Mesodermal cell (in vitro differentiated cells): Measurements from ENCODE around the gene CABLES1.

Experiments used
- H3K27ac ChIP-seq: 2 replicates; pipeline ENCODE4 v1.7.0; 2013; ENCODE audit warnings: mild to moderate bottlenecking, low read depth, low read length, moderate library complexity; ENCODE audit not compliant: severe bottlenecking
- H3K36me3 ChIP-seq: 2 replicates; pipeline ENCODE4 v1.7.1; 2013; ENCODE audit warnings: mild to moderate bottlenecking, low read length, moderate library complexity; ENCODE audit not compliant: control insufficient read depth, insufficient read depth
- H3K4me1 ChIP-seq: one replicate; pipeline ENCODE4 v1.7.1; 2013; ENCODE audit warnings: mild to moderate bottlenecking, low read length; ENCODE audit not compliant: insufficient read depth, control insufficient read depth, poor library complexity, severe bottlenecking
- H3K4me3 ChIP-seq: 2 replicates; pipeline ENCODE4 v1.7.0; 2013; ENCODE audit warnings: low read length, control low read depth, mild to moderate bottlenecking; ENCODE audit not compliant: insufficient read depth, poor library complexity, severe bottlenecking; ENCODE audit errors: extremely low read depth
- H3K9me3 ChIP-seq: 2 replicates; pipeline ENCODE4 v1.7.1; 2013; ENCODE audit warnings: mild to moderate bottlenecking, low read length, moderate library complexity; ENCODE audit not compliant: control insufficient read depth
- WGBS, 2 experiments: methylation state at CpG; one replicate each; pipeline ENCODE4 v1.1.5; 2013; ENCODE audit warnings: missing lambda C conversion rate in 2 of 2; ENCODE audit not compliant: insufficient coverage in 2 of 2; 5-methylcytosine and 5-hydroxymethylcytosine counted together

Gene CABLES1

GRCh38 chr18:23172591-23173380 is 37.5 kb downstream of the CABLES1 start:
- Histone ChIP-seq H3K9me3 (no peaks in the 10 kb centered on the region), H3K4me1 (peaks cover 2% of the 10 kb centered on the region), H3K4me3 (no peak overlapping the region), H3K27ac (no peak overlapping the region), H3K36me3 (no peaks in the 10 kb centered on the region)
- WGBS, 2 experiments: 84 to 95% methylated on average over 12 to 13 of the region's 14 CpGs

DNA sequence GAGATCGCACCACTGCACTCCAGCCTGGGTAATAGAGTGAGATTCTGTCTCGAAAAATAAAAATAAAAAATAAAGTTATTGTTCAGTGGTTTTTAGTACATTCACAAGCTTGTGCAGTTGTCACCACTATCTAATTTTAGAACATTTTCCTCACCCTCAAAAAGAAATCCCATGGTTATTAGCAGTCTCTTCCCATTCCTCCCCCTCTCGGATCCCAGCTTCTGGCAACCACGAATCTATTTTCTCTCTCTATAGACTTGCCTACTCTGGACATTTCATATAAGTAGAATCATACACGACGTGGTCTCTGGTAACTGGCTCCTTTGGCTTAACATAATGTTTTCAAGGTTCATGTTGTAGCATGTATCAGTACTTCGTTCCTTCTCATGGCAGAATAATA is 38.6 kb downstream of the CABLES1 start:
- WGBS, 2 experiments: 86 to 87% methylated on average over 3 to 5 of the region's 7 CpGs
- Histone ChIP-seq H3K9me3 (no peaks in the 10 kb centered on the region), H3K4me1 (peaks cover 4% of the 10 kb centered on the region), H3K4me3 (no peak overlapping the region), H3K36me3 (no peaks in the 10 kb centered on the region), H3K27ac (no peak overlapping the region)

DNA sequence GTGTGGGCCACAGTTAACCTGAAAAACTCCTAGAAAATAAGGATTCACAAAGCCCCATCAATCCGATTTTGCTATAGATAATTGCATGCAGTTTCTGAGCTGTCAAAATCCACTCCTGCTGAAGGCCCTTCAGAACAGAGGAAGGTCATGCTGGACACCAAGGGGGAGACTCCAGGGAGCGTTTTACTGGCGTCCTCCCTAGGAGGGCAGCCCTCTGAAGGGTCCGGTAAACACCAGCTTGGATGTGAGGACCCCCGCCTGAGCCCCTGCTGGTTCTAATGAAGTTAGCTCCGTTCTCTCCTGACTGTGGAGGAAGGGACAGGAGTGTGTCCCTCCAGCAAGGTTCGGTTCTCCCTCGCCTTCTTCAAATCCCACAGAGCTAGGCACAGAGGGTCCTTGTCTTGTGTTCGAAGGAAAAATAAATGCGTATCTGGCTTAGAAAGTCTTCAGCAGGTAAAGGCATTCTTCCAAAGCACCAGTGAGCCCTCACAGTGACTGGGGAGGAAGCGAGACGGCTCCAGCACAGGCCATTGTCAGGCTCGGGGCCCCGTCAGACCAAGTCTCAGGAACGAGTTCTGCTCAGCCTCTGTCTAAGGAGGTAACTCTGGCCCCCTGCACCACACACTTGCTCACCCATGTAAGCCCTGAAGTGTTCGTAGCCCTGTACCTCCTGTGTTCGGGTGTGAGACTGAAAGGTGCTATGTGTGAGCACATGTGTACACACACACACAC is 41.6 kb downstream of the CABLES1 start:
- WGBS, 2 experiments: 85 to 90% methylated on average over 13 to 14 of the region's 17 CpGs
- Histone ChIP-seq H3K36me3 (no peaks in the 10 kb centered on the region), H3K9me3 (no peaks in the 10 kb centered on the region), H3K4me3 (no peak overlapping the region), H3K4me1 (peaks cover 8% of the 10 kb centered on the region), H3K27ac (no peak overlapping the region)

- peaks cover 8% of the 10 kb centered on the region for H3K4me1 ChIP-seq
- WGBS, 2 experiments: 91% methylated on average over 11 to 12 of the region's 13 CpGs
- no peaks in the 10 kb centered on the region for H3K9me3 ChIP-seq
- H3K36me3 ChIP-seq: no peaks in the 10 kb centered on the region
- no peak overlapping the region for H3K4me3 ChIP-seq
- H3K27ac ChIP-seq: no peak overlapping the region
Observed at GRCh38 chr18:23177433-23178072, 42.3 kb downstream of the CABLES1 start.

DNA sequence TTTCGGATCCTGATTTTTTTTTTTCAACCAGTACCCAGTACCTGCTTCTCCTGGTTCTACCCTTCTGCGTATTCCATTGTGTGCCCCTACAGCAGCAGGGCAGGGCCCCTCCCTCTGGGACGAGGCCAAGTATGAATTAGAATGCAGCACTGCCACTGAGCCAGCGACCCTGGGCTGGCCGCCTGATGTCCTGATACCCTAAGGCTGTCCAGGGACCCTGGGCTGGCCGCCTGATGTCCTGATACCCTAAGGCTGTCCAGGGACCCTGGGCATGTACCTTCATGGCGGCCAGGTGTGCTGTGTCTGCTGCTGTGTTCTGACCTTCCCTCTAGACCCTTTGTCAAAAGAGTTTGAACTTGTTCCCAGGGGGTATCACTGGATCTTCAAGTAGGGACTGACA is 42.9 kb downstream of the CABLES1 start:
- 90 to 91% methylated on average over 6 to 7 of the region's 7 CpGs for WGBS, 2 experiments
- H3K4me1 ChIP-seq: peaks cover 10% of the 10 kb centered on the region

DNA sequence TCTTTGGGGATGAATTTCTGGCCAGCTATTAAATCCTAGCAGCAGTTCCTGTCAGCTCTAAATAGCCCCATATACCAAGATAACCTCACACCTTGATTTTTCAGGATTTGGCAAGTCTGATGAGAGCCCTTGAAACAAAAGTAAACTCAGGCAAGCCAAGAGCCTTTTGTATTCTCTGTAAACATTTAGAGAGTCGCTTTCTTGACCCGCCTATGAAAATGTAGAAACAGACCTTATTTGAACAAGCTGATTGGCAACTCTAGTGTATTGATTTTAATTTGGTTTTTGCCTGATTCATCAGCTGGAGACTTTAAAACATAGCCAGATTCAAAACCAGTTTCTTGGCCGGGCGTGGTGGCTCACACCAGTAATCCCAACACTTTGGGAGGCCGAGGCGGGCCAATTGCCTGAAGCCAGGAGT is 43.4 kb downstream of the CABLES1 start:
- Histone ChIP-seq H3K27ac (no peak overlapping the region), H3K4me1 (peaks cover 14% of the 10 kb centered on the region), H3K4me3 (no peak overlapping the region), H3K9me3 (no peaks in the 10 kb centered on the region), H3K36me3 (no peaks in the 10 kb centered on the region)
- WGBS, 2 experiments: 85 to 95% methylated on average over 6 of the region's 6 CpGs

More for the DNA sequence above, 42.9 kb downstream of the CABLES1 start:
- no peak overlapping the region for H3K27ac ChIP-seq
- no peaks in the 10 kb centered on the region for H3K36me3 ChIP-seq
- H3K4me3 ChIP-seq: no peak overlapping the region
- no peaks in the 10 kb centered on the region for H3K9me3 ChIP-seq

- H3K36me3 ChIP-seq: no peaks in the 10 kb centered on the region
- peaks cover 14% of the 10 kb centered on the region for H3K4me1 ChIP-seq
- H3K27ac ChIP-seq: no peak overlapping the region
- no peaks in the 10 kb centered on the region for H3K9me3 ChIP-seq
- H3K4me3 ChIP-seq: no peak overlapping the region
- whole genome bisulfite sequencing, 2 experiments: 90 to 95% methylated on average over 4 to 6 of the region's 6 CpGs
Observed at GRCh38 chr18:23179416-23179815, 44.1 kb downstream of the CABLES1 start.

GRCh38 chr18:23181547-23181946 is 46.3 kb downstream of the CABLES1 start:
- no peaks in the 10 kb centered on the region for H3K36me3 ChIP-seq
- no peak overlapping the region for H3K4me3 ChIP-seq
- H3K4me1 ChIP-seq: peaks cover 14% of the 10 kb centered on the region
- H3K9me3 ChIP-seq: no peaks in the 10 kb centered on the region
- no peak overlapping the region for H3K27ac ChIP-seq

GRCh38 chr18:23182606-23183005 is 47.3 kb downstream of the CABLES1 start:
- no peaks in the 10 kb centered on the region for H3K36me3 ChIP-seq
- H3K9me3 ChIP-seq: no peaks in the 10 kb centered on the region
- no peak overlapping the region for H3K4me3 ChIP-seq
- H3K4me1 ChIP-seq: peaks cover 14% of the 10 kb centered on the region
- H3K27ac ChIP-seq: no peak overlapping the region
- 89 to 90% methylated on average over 9 of the region's 9 CpGs for WGBS, 2 experiments

- WGBS, 2 experiments: 87 to 93% methylated on average over 8 of the region's 8 CpGs
- Histone ChIP-seq H3K9me3 (no peaks in the 10 kb centered on the region), H3K4me3 (no peak overlapping the region), H3K27ac (no peak overlapping the region), H3K4me1 (peaks cover 14% of the 10 kb centered on the region), H3K36me3 (no peaks in the 10 kb centered on the region)
Observed at GRCh38 chr18:23183411-23184150, 48.3 kb downstream of the CABLES1 start.
